Fibroblast of lung (primary cell): ENCODE results near the gene FOSL2. TPM values are rescaled to one million over a fixed set of nuclear protein-coding genes. Genes with fewer than 3 reads are reported as not detected.
A peak's percentile ranks its signal among the peaks of the same experiment; 100 is the strongest.

Experiments used
- DNase-seq, 2 donors: peaks; one replicate each; pipeline versions ENCODE4 v3.0.0 to v3.0.0-alpha.2; 2010; ENCODE audit warnings: low read depth in 2 of 2
- H2AFZ ChIP-seq: 2 replicates; pipeline ENCODE4 v1.5.1; 2012; ENCODE audit warnings: low read length, control low read depth, inconsistent platforms
- H3K27ac ChIP-seq: 2 replicates; pipeline ENCODE4 v1.5.1; 2011; ENCODE audit warnings: low read length, control low read depth; ENCODE audit not compliant: insufficient read depth
- H3K27me3 ChIP-seq: 2 replicates; pipeline ENCODE4 v1.5.1; 2011; ENCODE audit warnings: mild to moderate bottlenecking, low read length; ENCODE audit not compliant: control insufficient read depth, insufficient read depth
- H3K36me3 ChIP-seq: 2 replicates; pipeline ENCODE4 v1.5.1; 2011; ENCODE audit warnings: low read length; ENCODE audit not compliant: control insufficient read depth, insufficient read depth
- H3K4me1 ChIP-seq: 2 replicates; pipeline ENCODE4 v1.5.1; 2011; ENCODE audit warnings: low read length; ENCODE audit not compliant: control insufficient read depth, insufficient read depth; ENCODE audit errors: extremely low read depth
- H3K4me2 ChIP-seq: 2 replicates; pipeline ENCODE4 v1.5.1; 2011; ENCODE audit warnings: low read length, control low read depth; ENCODE audit not compliant: insufficient read depth; ENCODE audit errors: extremely low read depth
- H3K4me3 ChIP-seq, 4 experiments: fragments of 200-600 bp in 1 of 4; sonication (generic) in 1 of 4; replicated peaks in 1 of 4; 2 replicates each; pipeline ENCODE4 v1.5.1; 2011 to 2016; ENCODE audit warnings: low read length in 4 of 4, low read depth in 3 of 4, mild to moderate bottlenecking in 3 of 4, control low read depth in 2 of 4, inconsistent platforms in 1 of 4, mixed read lengths in 1 of 4; ENCODE audit not compliant: insufficient read depth in 1 of 4; ENCODE audit errors: control extremely low read depth in 1 of 4
- H3K79me2 ChIP-seq: 2 replicates; pipeline ENCODE4 v1.5.1; 2012; ENCODE audit warnings: mild to moderate bottlenecking, low read length, inconsistent platforms; ENCODE audit not compliant: control insufficient read depth, insufficient read depth
- H3K9ac ChIP-seq: 2 replicates; pipeline ENCODE4 v1.5.1; 2011; ENCODE audit warnings: mild to moderate bottlenecking, low read length, control low read depth; ENCODE audit not compliant: insufficient read depth
- H3K9me3 ChIP-seq: 2 replicates; pipeline ENCODE4 v1.5.1; 2012; ENCODE audit warnings: low read depth, low read length; ENCODE audit not compliant: control insufficient read depth, insufficient read depth
- H4K20me1 ChIP-seq: 2 replicates; pipeline ENCODE4 v1.5.1; 2011; ENCODE audit warnings: low read length; ENCODE audit not compliant: control insufficient read depth, insufficient read depth; ENCODE audit errors: extremely low read depth
- EZH2 ChIP-seq: IDR thresholded peaks from 2 replicates; pipeline ENCODE4 v1.5.1; 2012; ENCODE audit warnings: low read length, control low read depth, mild to moderate bottlenecking; ENCODE audit errors: missing control alignments
- polyA plus RNA-seq, 2 donors: library from polyadenylated mRNA; depleted of rRNA in 1 of 2; stranded (reverse) in 1 of 2; unstranded in 1 of 2; fragments of >200 nt; gene quantifications; 2 replicates each; pipeline ENCODE4 v1.2.1, GENCODE V29; 2011 to 2012; ENCODE audit warnings: missing spikeins in 1 of 2
- total RNA-seq: library from RNA; depleted of rRNA; stranded (reverse); fragments of >200 nt; gene quantifications from 2 replicates; pipeline ENCODE4 v1.2.1, GENCODE V29; 2014
- TF ChIP-seq, protein P1 (sequence below), 2 donors: IDR thresholded peaks in 1 of 2; conservative IDR thresholded peaks in 1 of 2; 1 replicate in 1 of 2; 2 replicates in 1 of 2; pipeline ENCODE4 v1.5.1; 2011 to 2012; ENCODE audit warnings: low read length in 2 of 2, control low read depth in 1 of 2, inconsistent platforms in 1 of 2, low read depth in 1 of 2, mild to moderate bottlenecking in 1 of 2

Gene FOSL2
- total and polyA plus RNA-seq, 2 donors (not counting 1 experiment from before 2014, with no cell fraction given): 58.9 to 83.6 TPM

DNA sequence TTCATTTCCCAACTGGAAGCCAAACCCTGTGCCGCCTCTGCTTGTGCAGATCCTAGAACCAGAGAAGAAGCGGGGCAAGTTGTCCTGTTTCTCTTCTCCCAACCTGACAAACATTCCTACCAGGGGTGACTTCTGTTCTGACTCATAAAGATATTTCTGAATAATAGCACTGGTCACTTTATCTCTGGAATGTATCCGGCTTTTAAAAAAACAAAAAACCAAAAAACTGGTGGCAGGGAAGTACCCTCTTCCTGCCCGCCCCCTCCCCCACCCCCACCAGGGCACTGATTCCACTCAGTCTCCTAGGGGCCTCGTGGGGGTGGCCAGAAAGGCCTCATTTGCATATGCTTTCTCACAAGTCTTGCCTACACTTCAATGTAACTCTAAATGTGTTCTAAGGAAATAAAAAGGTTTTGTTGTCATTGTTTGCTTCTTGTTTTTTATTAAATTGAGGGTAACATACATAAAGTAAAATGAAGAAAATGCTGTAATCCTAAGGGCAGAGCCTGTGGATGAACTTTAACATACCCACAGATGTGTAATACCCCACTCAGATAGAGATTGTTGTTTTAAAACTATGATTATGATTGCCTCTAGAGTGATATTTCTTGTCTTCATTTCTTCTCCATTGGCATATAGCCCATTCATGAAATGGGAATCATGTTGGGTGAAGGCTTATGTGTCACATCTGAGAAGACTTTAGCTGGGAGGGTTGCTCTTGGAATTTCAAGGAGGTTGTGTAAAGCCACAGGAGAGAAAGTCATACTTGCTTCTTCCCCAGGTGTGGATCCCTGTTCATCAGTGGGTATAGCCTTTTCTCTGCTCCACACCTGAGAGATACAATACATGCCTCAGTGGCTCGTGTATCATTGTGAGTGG lies 5.3 kb upstream of the FOSL2 start:
- DNase-seq: peak in 1 of 2 donors; percentile 76
- Histone ChIP-seq H3K9me3 (no peaks in the 10 kb centered on the region), H3K79me2 (no peaks in the 10 kb centered on the region), H3K27me3 (no peaks in the 10 kb centered on the region), H3K4me2 (no peak overlapping the region), H4K20me1 (no peaks in the 10 kb centered on the region), H2AFZ (no peak overlapping the region), H3K9ac (no peak overlapping the region), H3K4me3 (no peak overlapping the region), H3K36me3 (no peaks in the 10 kb centered on the region), H3K27ac (no peak overlapping the region), H3K4me1 (peaks cover 16% of the 10 kb centered on the region)
- TF ChIP-seq EZH2: no peak
- TF ChIP-seq, protein P1, sequence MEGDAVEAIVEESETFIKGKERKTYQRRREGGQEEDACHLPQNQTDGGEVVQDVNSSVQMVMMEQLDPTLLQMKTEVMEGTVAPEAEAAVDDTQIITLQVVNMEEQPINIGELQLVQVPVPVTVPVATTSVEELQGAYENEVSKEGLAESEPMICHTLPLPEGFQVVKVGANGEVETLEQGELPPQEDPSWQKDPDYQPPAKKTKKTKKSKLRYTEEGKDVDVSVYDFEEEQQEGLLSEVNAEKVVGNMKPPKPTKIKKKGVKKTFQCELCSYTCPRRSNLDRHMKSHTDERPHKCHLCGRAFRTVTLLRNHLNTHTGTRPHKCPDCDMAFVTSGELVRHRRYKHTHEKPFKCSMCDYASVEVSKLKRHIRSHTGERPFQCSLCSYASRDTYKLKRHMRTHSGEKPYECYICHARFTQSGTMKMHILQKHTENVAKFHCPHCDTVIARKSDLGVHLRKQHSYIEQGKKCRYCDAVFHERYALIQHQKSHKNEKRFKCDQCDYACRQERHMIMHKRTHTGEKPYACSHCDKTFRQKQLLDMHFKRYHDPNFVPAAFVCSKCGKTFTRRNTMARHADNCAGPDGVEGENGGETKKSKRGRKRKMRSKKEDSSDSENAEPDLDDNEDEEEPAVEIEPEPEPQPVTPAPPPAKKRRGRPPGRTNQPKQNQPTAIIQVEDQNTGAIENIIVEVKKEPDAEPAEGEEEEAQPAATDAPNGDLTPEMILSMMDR (conservative IDR thresholded peaks at IDR 0.05 in 1 of 2, IDR thresholded peaks at IDR 0.05 in 1 of 2; ENCODE audit: low read depth in 1 of 2, low read length in 2 of 2): no peak

DNA sequence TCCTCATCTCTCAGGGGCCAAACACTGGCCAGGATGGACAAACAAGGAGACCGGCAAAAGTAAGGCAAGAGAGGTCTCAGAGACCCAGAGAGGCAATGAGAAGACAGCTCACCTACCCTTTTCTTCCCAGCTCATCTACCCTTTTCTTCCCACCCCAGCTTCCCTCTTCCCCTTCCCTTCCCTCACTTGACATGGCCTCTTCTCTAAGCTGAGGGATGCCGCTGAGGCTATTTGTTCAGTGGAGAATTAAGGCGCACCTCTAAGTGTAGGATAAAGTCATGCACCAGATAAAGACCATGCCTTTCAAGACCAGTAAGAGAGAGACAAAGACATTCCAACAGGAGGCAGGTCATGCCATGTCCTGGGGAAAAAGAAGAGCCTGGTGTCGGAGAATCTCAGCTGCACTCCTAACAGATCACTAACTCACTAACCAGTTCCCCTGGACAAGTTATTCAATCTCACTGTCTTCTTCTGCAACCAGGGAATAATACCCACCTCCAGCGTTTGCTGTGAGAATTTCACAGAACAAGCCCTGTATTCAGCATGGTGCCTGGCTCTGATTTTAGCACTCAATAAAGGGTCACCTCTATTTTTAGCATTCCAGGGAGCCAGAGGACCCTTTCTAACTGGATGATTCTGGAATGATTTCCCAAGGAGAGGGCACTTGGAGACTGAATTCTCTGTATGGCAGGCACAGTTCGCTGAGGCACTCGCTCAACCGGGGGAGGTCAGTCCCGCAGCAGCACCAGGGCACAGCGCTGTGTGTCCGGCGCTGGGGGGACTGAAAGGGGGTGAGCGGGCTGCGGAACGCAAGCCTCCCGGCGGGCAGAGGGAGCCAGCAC lies 3.0 kb upstream of the FOSL2 start:
- H3K9ac ChIP-seq: peak overlapping the region; percentile 96
- no peaks in the 10 kb centered on the region for H4K20me1 ChIP-seq
- H3K4me2 ChIP-seq: peak overlapping the region; percentile 89
- TF ChIP-seq, protein P1 (conservative IDR thresholded peaks at IDR 0.05 in 1 of 2, IDR thresholded peaks at IDR 0.05 in 1 of 2; ENCODE audit: low read depth in 1 of 2, low read length in 2 of 2): peak in 1 of 2 donors; percentile 13
- TF ChIP-seq EZH2: no peak
- H3K4me3 ChIP-seq: peak overlapping the region; percentile 34 to 96 (median 55)
- peak in 1 of 2 donors; percentile 45 for DNase-seq
- H3K36me3 ChIP-seq: no peaks in the 10 kb centered on the region
- no peaks in the 10 kb centered on the region for H3K9me3 ChIP-seq
- H3K79me2 ChIP-seq: peaks cover 18% of the 10 kb centered on the region
- H3K27me3 ChIP-seq: no peaks in the 10 kb centered on the region
- peaks cover 16% of the 10 kb centered on the region for H3K4me1 ChIP-seq
- H2AFZ ChIP-seq: peak overlapping the region; percentile 8
- peak overlapping the region; percentile 98 for H3K27ac ChIP-seq

DNA sequence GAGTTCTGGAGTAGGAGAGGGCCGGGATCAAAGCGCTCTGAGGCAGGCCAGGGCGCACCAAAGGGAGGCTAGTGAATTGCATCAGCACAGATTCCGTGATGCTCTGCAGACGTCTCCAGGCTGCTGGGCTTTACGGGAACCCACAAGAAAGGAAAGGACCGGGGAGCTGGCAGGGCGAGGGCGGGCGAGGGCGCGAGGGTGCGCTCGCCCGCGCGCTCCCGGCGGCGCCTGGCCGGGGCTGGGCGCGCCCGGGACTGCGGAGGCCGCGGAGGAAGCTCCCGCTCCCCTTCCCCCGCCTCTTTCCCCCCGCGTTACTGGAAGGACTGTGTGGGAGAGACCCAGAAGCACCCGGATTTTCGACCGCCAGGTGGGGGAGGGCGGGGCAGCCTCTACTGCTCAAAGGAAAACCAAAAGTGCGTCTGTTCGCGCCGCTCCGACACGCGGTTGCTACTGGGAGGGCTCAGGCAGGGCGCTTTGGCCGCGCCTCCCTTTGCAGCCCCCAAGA lies 2.4 kb upstream of the FOSL2 start:
- DNase-seq: peak; percentile 92 to 95
- Histone ChIP-seq H2AFZ (peak overlapping the region; percentile 8), H3K27me3 (no peaks in the 10 kb centered on the region), H3K9me3 (no peaks in the 10 kb centered on the region), H3K4me1 (peaks cover 16% of the 10 kb centered on the region), H3K4me3 (peak overlapping the region; percentile 54 to 96 (median 64)), H3K9ac (peak overlapping the region; percentile 96), H4K20me1 (no peaks in the 10 kb centered on the region), H3K36me3 (no peaks in the 10 kb centered on the region), H3K27ac (peak overlapping the region; percentile 98), H3K4me2 (peak overlapping the region; percentile 89), H3K79me2 (peaks cover 24% of the 10 kb centered on the region)
- TF ChIP-seq, protein P1 (conservative IDR thresholded peaks at IDR 0.05 in 1 of 2, IDR thresholded peaks at IDR 0.05 in 1 of 2; ENCODE audit: low read depth in 1 of 2, low read length in 2 of 2): peak; percentile 11 to 28
- TF ChIP-seq EZH2: no peak
